HFF-Myc (cell line): ENCODE data around the gene TMEM98.
"Not testable (repeated sequence)": the region's sequence is repeated elsewhere in the genome, so short reads cannot be mapped to it uniquely, and the experiment has no call there.

Experiments
- DNase-seq: peaks from one replicate; pipeline ENCODE4 v3.0.0-alpha.2; 2011; ENCODE audit warnings: low read depth; ENCODE audit errors: extremely low read depth
- H3K4me3 ChIP-seq: replicated peaks from 2 replicates; pipeline ENCODE4 v1.5.1; 2011; ENCODE audit warnings: low read depth, mild to moderate bottlenecking, control low read depth, low read length
- CTCF ChIP-seq: IDR thresholded peaks from 2 replicates; pipeline ENCODE4 v1.5.1; 2012; ENCODE audit warnings: mild to moderate bottlenecking, low read depth, low read length, control low read depth; ENCODE audit errors: missing control alignments

Gene TMEM98

GRCh38 chr17:32964541-32964940 lies 36.6 kb downstream of the TMEM98 start:
- TF ChIP-seq CTCF = no peak
- no peak overlapping the region for H3K4me3 ChIP-seq
- DNase-seq = no peak

- not testable (repeated sequence) for H3K4me3 ChIP-seq, DNase-seq
Measured at GRCh38 chr17:32969231-32969630, 41.3 kb downstream of the TMEM98 start.

GRCh38 chr17:32970281-32970680 lies 42.3 kb downstream of the TMEM98 start:
- DNase-seq = no peak
- TF ChIP-seq CTCF = no peak
- H3K4me3 ChIP-seq = no peak overlapping the region

- DNase-seq = no peak
- no peak for TF ChIP-seq CTCF
- no peak overlapping the region for H3K4me3 ChIP-seq
Measured at GRCh38 chr17:32971171-32971570, 43.2 kb downstream of the TMEM98 start.

- no peak for DNase-seq
- H3K4me3 ChIP-seq = no peak overlapping the region
- TF ChIP-seq CTCF = no peak
Measured at GRCh38 chr17:32976131-32976530, 48.2 kb downstream of the TMEM98 start.

- no peak for TF ChIP-seq CTCF
- no peak overlapping the region for H3K4me3 ChIP-seq
- no peak for DNase-seq
Measured at GRCh38 chr17:32976605-32977004, 48.7 kb downstream of the TMEM98 start.

GRCh38 chr17:32980230-32980629 lies 52.3 kb downstream of the TMEM98 start:
- no peak for DNase-seq
- TF ChIP-seq CTCF = no peak
- no peak overlapping the region for H3K4me3 ChIP-seq

GRCh38 chr17:32981611-32982010 lies 53.7 kb downstream of the TMEM98 start:
- not testable (repeated sequence) for DNase-seq

More at GRCh38 chr17:32981611-32982010, 53.7 kb downstream of the TMEM98 start:
- not testable (repeated sequence) for H3K4me3 ChIP-seq
